Measurements from ENCODE around the gene TNS2. TPM values are rescaled to one million over a fixed set of nuclear protein-coding genes. Genes with fewer than 3 reads are reported as not detected.
A peak's percentile ranks its signal among the peaks of the same experiment; 100 is the strongest.

The TNS2 gene, protein sequence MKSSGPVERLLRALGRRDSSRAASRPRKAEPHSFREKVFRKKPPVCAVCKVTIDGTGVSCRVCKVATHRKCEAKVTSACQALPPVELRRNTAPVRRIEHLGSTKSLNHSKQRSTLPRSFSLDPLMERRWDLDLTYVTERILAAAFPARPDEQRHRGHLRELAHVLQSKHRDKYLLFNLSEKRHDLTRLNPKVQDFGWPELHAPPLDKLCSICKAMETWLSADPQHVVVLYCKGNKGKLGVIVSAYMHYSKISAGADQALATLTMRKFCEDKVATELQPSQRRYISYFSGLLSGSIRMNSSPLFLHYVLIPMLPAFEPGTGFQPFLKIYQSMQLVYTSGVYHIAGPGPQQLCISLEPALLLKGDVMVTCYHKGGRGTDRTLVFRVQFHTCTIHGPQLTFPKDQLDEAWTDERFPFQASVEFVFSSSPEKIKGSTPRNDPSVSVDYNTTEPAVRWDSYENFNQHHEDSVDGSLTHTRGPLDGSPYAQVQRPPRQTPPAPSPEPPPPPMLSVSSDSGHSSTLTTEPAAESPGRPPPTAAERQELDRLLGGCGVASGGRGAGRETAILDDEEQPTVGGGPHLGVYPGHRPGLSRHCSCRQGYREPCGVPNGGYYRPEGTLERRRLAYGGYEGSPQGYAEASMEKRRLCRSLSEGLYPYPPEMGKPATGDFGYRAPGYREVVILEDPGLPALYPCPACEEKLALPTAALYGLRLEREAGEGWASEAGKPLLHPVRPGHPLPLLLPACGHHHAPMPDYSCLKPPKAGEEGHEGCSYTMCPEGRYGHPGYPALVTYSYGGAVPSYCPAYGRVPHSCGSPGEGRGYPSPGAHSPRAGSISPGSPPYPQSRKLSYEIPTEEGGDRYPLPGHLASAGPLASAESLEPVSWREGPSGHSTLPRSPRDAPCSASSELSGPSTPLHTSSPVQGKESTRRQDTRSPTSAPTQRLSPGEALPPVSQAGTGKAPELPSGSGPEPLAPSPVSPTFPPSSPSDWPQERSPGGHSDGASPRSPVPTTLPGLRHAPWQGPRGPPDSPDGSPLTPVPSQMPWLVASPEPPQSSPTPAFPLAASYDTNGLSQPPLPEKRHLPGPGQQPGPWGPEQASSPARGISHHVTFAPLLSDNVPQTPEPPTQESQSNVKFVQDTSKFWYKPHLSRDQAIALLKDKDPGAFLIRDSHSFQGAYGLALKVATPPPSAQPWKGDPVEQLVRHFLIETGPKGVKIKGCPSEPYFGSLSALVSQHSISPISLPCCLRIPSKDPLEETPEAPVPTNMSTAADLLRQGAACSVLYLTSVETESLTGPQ (N-terminal part only)
- 10 to 100 TPM; 10.8 to 82.0 (median 20.8) TPM for total RNA-seq

DNA sequence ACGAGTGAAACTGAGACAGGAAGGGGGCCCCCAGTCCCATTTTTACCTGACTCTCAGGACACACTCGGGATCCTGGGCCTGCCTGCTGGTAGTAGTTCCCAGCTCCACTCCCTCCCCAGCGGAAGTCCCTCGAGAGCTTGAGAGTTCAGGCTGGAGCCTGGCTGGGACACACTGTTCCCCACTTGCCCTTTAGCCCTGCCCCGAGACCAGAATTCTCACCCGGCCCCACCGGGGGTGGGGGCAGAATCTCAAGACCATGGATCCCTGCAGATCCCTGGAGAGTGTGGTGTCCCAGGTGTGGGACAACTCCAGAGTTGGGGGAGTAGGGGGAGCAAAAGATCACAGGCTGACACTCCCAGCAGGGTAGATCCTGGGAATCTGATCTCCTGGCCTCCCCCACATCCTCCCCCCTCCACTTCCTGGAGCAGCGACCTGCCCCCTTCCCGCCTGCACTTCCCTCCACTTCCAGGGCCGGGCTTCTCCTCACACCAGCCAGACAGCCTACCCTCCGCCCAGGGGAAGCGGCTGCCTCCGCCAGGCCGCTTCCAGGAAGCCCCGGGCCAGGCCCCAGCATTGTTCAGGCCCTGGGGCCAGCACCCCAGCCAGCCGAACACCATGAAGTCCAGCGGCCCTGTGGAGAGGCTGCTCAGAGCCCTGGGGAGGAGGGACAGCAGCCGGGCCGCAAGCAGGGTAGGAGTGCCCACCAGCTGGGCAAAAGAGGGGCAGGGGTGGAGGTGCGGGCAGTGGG, at the start of gene TNS2:
TNS2 (plus strand) TSS at position 495 of the 748 bp plus-strand sequence; CDS start at position 616, 121 bp downstream.
- Histone ChIP-seq H3K27me3 (no peaks in the 10 kb centered on the region), H3K9me3 (no peaks in the 10 kb centered on the region), H3K4me1 (peaks cover 34 to 93% (median 38%) of the 10 kb centered on the region in 3 donors), H3K4me3 (peak within 1 kb of the TSS; percentile 31 to 84 (median 58)), H3K36me3 (no peaks in the 10 kb centered on the region), H3K27ac (peak within 1 kb of the TSS; percentile 90 to 96 (median 94))
- WGBS, 2 donors: 36 to 72% methylated on average over 2 to 5 of the region's 20 CpGs
- intact Hi-C loops (cut with DNase I): no loop called here
- DNase-seq: no peak
- peak in 2 of 4 donors; percentile 51 to 62 for TF ChIP-seq POLR2A (IDR thresholded peaks at IDR 0.05)
- no peak for TF ChIP-seq CTCF (IDR thresholded peaks at IDR 0.05)

DNA sequence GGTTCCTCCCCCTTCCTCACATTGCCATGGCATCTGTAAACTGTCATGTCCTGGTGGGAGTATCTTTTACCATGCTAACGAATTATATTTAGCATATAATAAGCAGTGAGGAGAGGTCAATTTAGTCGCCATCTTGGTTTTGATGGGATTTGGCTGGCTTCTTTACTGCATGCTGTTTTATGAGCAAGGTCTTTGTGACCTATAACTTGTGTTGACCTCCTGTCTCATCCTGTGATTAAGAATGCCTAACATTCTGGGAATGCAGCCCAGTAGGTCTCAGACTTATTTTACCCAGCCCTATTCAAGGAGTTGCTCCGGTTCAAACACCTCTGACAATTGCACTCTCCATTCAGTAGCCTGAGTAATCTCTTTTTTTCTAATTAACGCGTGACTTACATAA, 45.7 kb upstream of the TNS2 start:
- WGBS, 2 donors: 42 to 56% methylated on average over 5 of the region's 5 CpGs
- Histone ChIP-seq H3K4me1 (peaks cover 25 to 46% (median 29%) of the 10 kb centered on the region in 3 donors), H3K36me3 (peaks cover 0 to 8% (median 0%) of the 10 kb centered on the region in 3 donors), H3K4me3 (no peak overlapping the region), H3K9me3 (no peaks in the 10 kb centered on the region), H3K27me3 (peaks cover 0 to 10% (median 0%) of the 10 kb centered on the region in 4 donors), H3K27ac (peak overlapping the region in 3 of 4 donors; percentile 31 to 99 (median 94))
- no peak for DNase-seq
- intact Hi-C loops (cut with DNase I): no loop called here
- TF ChIP-seq CTCF (IDR thresholded peaks at IDR 0.05): no peak
- TF ChIP-seq POLR2A (IDR thresholded peaks at IDR 0.05): no peak

DNA sequence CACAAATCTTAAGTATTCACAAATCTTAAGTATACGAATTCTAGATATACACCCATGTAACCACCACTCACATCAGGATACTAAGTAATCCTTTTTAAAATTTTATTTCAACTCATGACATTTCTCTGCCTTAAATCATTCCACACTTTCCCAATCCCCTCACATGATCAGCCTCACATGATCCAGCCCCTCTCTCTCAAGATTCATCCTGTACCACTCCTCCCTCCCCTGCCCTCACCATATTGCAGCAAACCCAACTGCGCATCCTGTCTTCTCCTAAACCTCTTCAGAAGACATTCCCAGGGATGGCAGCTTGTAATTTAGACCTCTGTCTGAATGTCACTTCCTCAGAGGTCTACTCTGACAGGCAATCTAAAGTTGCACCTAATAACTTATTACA, 45.3 kb upstream of the TNS2 start:
- H3K27ac ChIP-seq: peak overlapping the region in 3 of 4 donors; percentile 31 to 99 (median 94)
- WGBS, 2 donors: 65 to 70% methylated on average over 2 of the region's 2 CpGs

More for the DNA sequence above, 45.3 kb upstream of the TNS2 start:
- peaks cover 0 to 10% (median 0%) of the 10 kb centered on the region in 4 donors for H3K27me3 ChIP-seq
- peaks cover 27 to 50% (median 34%) of the 10 kb centered on the region in 3 donors for H3K4me1 ChIP-seq
- H3K9me3 ChIP-seq: no peaks in the 10 kb centered on the region
- DNase-seq: no peak
- peaks cover 0 to 12% (median 0%) of the 10 kb centered on the region in 3 donors for H3K36me3 ChIP-seq
- no peak overlapping the region for H3K4me3 ChIP-seq
- intact Hi-C loops (cut with DNase I): no loop called here
- TF ChIP-seq POLR2A (IDR thresholded peaks at IDR 0.05) (no peak), CTCF (IDR thresholded peaks at IDR 0.05) (no peak)
